ENCODE results near the gene HAND2.

The HAND2 gene

DNA sequence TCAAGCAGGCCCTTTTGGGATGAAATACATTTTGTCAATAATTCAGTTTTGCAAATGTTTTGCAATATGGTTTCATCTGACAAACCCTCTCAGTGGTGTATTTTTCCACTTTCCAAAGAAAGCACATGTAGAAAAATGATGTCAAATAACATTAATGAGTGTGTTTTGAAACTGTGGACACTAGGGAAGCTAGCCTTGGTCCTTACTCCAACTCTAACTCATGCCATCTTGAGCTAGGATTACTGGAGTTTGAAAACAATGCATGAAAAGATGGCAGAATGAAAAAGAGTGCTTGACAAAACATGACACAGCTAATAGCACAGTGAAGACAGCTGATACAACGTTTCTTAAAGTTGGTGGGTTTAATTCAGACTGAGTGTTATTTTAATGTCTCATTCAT is 41.4 kb downstream of the HAND2 start:
- peak; percentile 26 for DNase-seq (ENCODE audit: low read depth)
- TF ChIP-seq, protein P1, sequence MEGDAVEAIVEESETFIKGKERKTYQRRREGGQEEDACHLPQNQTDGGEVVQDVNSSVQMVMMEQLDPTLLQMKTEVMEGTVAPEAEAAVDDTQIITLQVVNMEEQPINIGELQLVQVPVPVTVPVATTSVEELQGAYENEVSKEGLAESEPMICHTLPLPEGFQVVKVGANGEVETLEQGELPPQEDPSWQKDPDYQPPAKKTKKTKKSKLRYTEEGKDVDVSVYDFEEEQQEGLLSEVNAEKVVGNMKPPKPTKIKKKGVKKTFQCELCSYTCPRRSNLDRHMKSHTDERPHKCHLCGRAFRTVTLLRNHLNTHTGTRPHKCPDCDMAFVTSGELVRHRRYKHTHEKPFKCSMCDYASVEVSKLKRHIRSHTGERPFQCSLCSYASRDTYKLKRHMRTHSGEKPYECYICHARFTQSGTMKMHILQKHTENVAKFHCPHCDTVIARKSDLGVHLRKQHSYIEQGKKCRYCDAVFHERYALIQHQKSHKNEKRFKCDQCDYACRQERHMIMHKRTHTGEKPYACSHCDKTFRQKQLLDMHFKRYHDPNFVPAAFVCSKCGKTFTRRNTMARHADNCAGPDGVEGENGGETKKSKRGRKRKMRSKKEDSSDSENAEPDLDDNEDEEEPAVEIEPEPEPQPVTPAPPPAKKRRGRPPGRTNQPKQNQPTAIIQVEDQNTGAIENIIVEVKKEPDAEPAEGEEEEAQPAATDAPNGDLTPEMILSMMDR (IDR thresholded peaks at IDR 0.05; ENCODE audit: low read length, missing control alignments), result no peak

DNA sequence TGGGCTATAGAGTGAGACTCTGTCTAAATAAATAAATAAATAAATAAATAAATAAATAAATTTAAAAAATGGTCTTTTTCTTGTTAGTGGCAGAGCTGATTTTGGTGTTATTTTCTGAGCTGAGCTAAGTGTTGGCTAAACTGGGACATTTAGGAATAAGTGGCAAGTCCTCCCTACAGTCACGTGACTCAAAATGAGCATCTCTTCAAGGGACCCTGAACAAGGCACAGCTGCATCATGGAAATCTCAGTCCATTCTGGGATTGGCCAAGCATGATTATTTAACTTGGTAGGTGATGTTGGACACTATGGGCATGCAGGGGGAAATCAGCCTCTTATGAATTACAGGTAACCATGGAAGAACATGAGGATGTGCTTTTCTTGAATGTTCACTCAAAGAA is 42.0 kb downstream of the HAND2 start:
- no peak overlapping the region for H3K4me3 ChIP-seq (replicated peaks; ENCODE audit: low read depth, low read length)
- no peak for DNase-seq (ENCODE audit: low read depth)
- TF ChIP-seq, protein P1 (IDR thresholded peaks at IDR 0.05; ENCODE audit: low read length, missing control alignments), result no peak

More for the DNA sequence above, 41.4 kb downstream of the HAND2 start:
- H3K4me3 ChIP-seq (replicated peaks; ENCODE audit: low read depth, low read length), result no peak overlapping the region

DNA sequence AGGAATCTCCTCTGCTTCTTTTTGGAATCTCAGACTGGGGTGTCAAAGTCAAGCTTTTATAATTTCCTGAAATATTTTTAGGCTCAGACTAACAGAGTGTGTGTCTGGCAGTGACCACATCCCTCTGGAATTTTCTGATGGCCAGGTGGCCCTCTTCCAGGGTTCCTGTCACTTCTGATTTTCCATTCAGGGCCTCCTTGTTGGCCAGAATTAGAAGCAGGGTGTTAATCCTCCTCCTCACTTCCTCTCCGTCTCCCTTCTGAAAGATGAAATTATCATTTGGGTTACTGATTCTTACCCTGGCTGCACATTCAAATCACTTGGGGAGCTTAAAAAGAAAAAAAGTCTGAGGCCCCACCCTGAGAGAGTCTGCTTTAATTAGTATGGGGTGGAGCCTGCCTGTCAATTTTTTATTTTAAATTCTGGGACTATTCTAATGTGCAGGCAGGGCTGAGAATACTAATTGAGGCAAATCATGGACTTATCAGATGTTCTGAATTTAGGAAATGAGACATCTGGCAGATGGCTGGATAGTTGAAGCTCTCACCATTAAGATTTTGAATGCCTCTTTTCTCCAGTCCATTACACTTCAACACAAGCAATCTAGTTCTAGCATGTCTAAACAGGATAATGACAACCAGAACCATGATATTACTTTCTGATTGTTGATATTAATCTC is 43.2 kb downstream of the HAND2 start:
- DNase-seq (ENCODE audit: low read depth), result peak; percentile 46

DNA sequence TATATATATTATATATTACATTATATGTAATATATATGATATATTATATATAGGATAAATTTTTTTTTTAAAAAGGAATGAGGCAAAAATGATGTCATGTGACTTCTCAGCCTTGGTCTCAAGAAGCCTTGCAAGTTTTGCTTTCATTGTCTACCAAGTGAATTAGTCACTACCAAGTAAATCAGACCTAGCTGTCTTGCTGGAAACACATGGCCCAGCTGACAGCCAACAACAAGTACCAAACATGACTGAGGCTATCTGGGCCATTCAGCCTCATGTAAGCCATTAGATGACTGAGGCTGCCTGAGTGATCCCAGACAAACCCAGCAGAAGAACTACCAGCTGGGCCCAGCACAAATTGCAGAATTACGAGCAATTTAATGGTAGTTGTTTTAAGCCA is 44.9 kb downstream of the HAND2 start:
- TF ChIP-seq, protein P1 (IDR thresholded peaks at IDR 0.05; ENCODE audit: low read length, missing control alignments), result no peak
- DNase-seq (ENCODE audit: low read depth), result peak; percentile 41

More for the DNA sequence above, 43.2 kb downstream of the HAND2 start:
- TF ChIP-seq, protein P1 (IDR thresholded peaks at IDR 0.05; ENCODE audit: low read length, missing control alignments), result no peak
- no peak overlapping the region for H3K4me3 ChIP-seq (replicated peaks; ENCODE audit: low read depth, low read length)

DNA sequence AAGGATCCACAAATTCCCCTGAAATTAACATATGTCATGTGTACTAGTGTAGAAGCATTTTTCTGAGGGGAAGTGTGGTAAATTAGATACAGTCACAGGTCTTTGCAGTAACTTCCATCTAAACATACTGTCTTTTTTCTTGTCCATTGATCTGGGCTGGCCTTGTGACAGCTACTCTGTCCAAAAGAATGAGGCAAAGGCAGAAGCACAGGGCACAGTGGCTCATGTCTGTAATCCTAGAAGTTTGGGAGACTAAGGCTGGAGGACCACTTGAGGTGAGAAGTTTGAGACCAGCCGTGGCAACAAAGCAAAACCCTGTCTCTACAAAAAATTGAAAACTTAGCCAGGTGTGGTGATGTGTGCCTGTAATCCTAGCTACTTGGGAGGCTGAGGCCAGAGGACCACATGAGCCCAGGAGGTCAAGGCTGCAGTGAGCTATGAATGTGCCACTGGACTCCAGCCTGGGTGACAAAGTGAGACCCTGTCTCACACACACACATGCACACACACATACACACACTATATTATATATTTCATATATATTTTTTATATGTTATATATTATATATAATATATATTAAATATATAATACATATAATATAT is 47.6 kb downstream of the HAND2 start:
- no peak overlapping the region for H3K4me3 ChIP-seq (replicated peaks; ENCODE audit: low read depth, low read length)
- TF ChIP-seq, protein P1 (IDR thresholded peaks at IDR 0.05; ENCODE audit: low read length, missing control alignments), result no peak
- DNase-seq (ENCODE audit: low read depth), result no peak

More for the DNA sequence above, 44.9 kb downstream of the HAND2 start:
- H3K4me3 ChIP-seq (replicated peaks; ENCODE audit: low read depth, low read length), result no peak overlapping the region

DNA sequence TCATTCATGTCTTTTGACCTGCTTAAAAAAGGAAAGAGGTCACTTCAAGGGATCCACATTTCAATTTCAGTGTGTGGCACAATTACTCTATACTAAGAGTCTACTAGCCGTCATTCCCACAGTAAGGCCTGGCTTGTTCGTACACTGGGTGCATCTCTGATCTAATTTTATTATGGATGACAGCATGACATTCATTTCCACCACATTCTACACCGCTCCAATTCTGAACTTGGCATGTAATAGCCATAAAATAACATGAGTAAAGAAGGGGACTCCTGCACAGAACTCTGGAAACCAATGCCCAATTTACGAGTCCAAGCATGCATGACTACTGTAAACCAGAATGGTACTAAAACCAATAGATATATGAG is 51.1 kb downstream of the HAND2 start:
- TF ChIP-seq, protein P1 (IDR thresholded peaks at IDR 0.05; ENCODE audit: low read length, missing control alignments), result no peak
- DNase-seq (ENCODE audit: low read depth), result no peak
- H3K4me3 ChIP-seq (replicated peaks; ENCODE audit: low read depth, low read length), result no peak overlapping the region

Data from fibroblast of pulmonary artery (primary cell).